ENCODE results near the gene FUOM. TPM values are rescaled to one million over a fixed set of nuclear protein-coding genes. Genes with fewer than 3 reads are reported as not detected.

The FUOM gene
- total and polyA plus RNA-seq, 2 donors (not counting 3 experiments of a cell fraction or from before 2014, with no cell fraction given) = 17.4 to 33.9 TPM

DNA sequence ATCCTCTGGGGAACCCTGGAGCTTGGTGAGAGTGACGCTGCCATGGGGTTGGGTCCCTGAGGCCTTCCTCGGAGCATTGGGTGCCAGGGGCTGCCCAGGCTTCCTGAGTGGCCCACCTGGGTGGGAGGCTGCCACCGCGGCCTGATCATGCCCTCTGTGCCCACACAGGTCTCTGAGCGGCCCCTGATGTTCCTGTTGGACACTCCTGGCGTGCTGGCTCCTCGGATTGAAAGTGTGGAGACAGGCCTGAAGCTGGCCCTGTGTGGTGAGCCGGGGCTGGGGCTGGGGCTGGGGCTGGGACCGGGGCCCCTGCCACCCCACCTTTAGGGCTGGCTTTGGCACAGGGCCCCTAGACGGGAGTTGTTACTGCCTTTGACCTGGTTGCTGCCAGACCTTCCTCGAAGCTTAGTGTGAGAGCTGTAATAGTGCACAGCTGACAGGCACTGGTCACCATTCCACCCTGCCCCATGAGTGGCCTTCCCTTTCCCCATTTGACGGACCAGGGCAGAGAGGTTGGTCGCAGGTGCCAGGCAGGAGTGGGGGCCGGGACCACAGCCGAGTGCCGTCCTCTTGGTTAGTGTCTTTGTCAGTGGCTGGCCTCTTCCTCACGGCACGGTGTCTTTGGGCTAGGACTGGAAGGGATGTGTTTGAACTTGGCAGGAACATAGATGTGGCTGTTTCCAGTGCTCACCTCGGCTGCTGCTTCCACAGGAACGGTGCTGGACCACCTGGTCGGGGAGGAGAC is 44.3 kb upstream of the FUOM start:
- POLR2A ChIA-PET = no interaction called here
- Histone ChIP-seq H3K4me1 (ENCODE audit: control insufficient read depth, extremely low read depth, insufficient read depth, low read length) (no peaks in the 10 kb centered on the region), H2AFZ (ENCODE audit: low read depth, low read length) (no peak overlapping the region), H3K9me1 (replicated peaks; ENCODE audit: control insufficient read depth, extremely low read depth, insufficient read depth, low read length) (no peaks in the 10 kb centered on the region), H3K9ac (replicated peaks; ENCODE audit: extremely low read depth, insufficient read depth, low read length) (no peak overlapping the region), H3K27ac (ENCODE audit: insufficient read depth, low read depth, low read length) (no peak overlapping the region), H3K79me2 (ENCODE audit: control insufficient read depth, insufficient read depth, low read length) (peaks cover 33% of the 10 kb centered on the region), H3K4me2 (ENCODE audit: insufficient read depth, low read length) (no peak overlapping the region), H3K27me3 (ENCODE audit: control insufficient read depth in 2 of 2, insufficient read depth in 2 of 2, low read length in 2 of 2) (no peaks in the 10 kb centered on the region), H3K9me3 (replicated peaks; ENCODE audit: control insufficient read depth, insufficient read depth, low read length) (no peaks in the 10 kb centered on the region), H3K4me3 (replicated peaks in 1 of 3; ENCODE audit: insufficient read depth in 1 of 3, low read depth in 1 of 3, low read length in 3 of 3) (no peak overlapping the region), H3K36me3 (ENCODE audit: control insufficient read depth in 2 of 2, extremely low read depth in 1 of 2, insufficient read depth in 2 of 2, low read length in 2 of 2) (peaks cover 16 to 27% of the 10 kb centered on the region in 2 experiments), H4K20me1 (replicated peaks; ENCODE audit: control insufficient read depth, extremely low read depth, insufficient read depth, low read length) (no peaks in the 10 kb centered on the region)
- dilution Hi-C loops (cut with MboI; ENCODE audit: extremely low pct_ligation_motif_present, low sequenced_read_pairs) = no loop called here
- CTCF ChIA-PET = interaction anchor here (0.6 kb wide), 1 partner anchor 288 kb away, joined by 3 read pairs; no protein-coding TSS in a partner anchor
- intact Hi-C loops (cut with micrococcal nuclease) = no loop called here
- TF ChIP-seq EZH2 (IDR thresholded peaks at IDR 0.05; ENCODE audit: borderline replicate concordance, low read depth, low read length, severe bottlenecking) (no peak), JUN (IDR thresholded peaks at IDR 0.05; ENCODE audit: borderline replicate concordance, insufficient read depth, insufficient read length, low read depth) (no peak), POLR2A (IDR thresholded peaks at IDR 0.05; ENCODE audit: low read depth, low read length) (no peak), POLR2AphosphoS5 (IDR thresholded peaks at IDR 0.05; ENCODE audit: insufficient read depth, low read depth, low read length) (no peak), MYC (IDR thresholded peaks at IDR 0.05; ENCODE audit: low read depth, low read length) (no peak), FOS (IDR thresholded peaks at IDR 0.05; ENCODE audit: borderline replicate concordance, insufficient read depth, low read length) (no peak), GATA2 (IDR thresholded peaks at IDR 0.05; ENCODE audit: insufficient read depth, insufficient read length, low read depth, low read length) (no peak)
- TF ChIP-seq, protein P1, sequence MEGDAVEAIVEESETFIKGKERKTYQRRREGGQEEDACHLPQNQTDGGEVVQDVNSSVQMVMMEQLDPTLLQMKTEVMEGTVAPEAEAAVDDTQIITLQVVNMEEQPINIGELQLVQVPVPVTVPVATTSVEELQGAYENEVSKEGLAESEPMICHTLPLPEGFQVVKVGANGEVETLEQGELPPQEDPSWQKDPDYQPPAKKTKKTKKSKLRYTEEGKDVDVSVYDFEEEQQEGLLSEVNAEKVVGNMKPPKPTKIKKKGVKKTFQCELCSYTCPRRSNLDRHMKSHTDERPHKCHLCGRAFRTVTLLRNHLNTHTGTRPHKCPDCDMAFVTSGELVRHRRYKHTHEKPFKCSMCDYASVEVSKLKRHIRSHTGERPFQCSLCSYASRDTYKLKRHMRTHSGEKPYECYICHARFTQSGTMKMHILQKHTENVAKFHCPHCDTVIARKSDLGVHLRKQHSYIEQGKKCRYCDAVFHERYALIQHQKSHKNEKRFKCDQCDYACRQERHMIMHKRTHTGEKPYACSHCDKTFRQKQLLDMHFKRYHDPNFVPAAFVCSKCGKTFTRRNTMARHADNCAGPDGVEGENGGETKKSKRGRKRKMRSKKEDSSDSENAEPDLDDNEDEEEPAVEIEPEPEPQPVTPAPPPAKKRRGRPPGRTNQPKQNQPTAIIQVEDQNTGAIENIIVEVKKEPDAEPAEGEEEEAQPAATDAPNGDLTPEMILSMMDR (IDR thresholded peaks at IDR 0.05; ENCODE audit: extremely low read depth in 1 of 2, insufficient read depth in 1 of 2, low read depth in 1 of 2, low read length in 2 of 2) = no peak
- TF ChIP-seq, protein P2, sequence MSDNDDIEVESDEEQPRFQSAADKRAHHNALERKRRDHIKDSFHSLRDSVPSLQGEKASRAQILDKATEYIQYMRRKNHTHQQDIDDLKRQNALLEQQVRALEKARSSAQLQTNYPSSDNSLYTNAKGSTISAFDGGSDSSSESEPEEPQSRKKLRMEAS (IDR thresholded peaks at IDR 0.05; ENCODE audit: insufficient read depth, insufficient read length) = no peak
- FAIRE-seq = no peak
- BruUV-seq (replicated peaks) = no TSS peak
- no peak for DNase-seq (ENCODE audit: low read depth, low spot score)

Measured in endothelial cell of umbilical vein (primary cell).